Panc1 (cell line): ENCODE data around the gene CNOT1. TPM values are rescaled to one million over a fixed set of nuclear protein-coding genes. Genes with fewer than 3 reads are reported as not detected.

Source experiments
- ATAC-seq: fragments of 200-7000 bp; cut with Tn5 transposase; 2 replicates; pipeline ENCODE4 v1.9.1; 2020; ENCODE audit warnings: mild to moderate bottlenecking, moderate library complexity
- BruUV-seq: library from RNA; stranded (reverse); fragments of 400-500 nt; replicated peaks from 2 replicates; lab custom pipeline; 2021; lab: Mats Ljungman, UMichigan
- CTCF ChIA-PET: fragments of 300-600 bp; sonication (Branson Sonifier 250); formaldehyde crosslinking; loops from one replicate; lab custom pipeline; 2022; ENCODE audit warnings: antibody characterized with exemption; lab: Charles Lee
- POLR2A ChIA-PET: fragments of 300-600 bp; sonication (Branson Sonifier 250); formaldehyde crosslinking; loops from one replicate; lab custom pipeline; 2022; ENCODE audit warnings: antibody characterized with exemption; lab: Charles Lee
- DNase-seq: peaks from one replicate; pipeline ENCODE4 v3.0.0-alpha.2; 2010; ENCODE audit warnings: low read depth, low spot score
- H3K27ac ChIP-seq: 2 replicates; pipeline ENCODE4 v1.5.1; 2011; ENCODE audit warnings: mild to moderate bottlenecking, low read length, inconsistent platforms
- H3K27me3 ChIP-seq: fragments of 200-500 bp; sonication (Bioruptor generic); 2 replicates; pipeline ENCODE4 v1.6.0; 2014; ENCODE audit warnings: low read length, inconsistent platforms; ENCODE audit not compliant: control insufficient read depth, insufficient read depth
- H3K36me3 ChIP-seq: fragments of 200-500 bp; sonication (Bioruptor generic); 2 replicates; pipeline ENCODE4 v1.5.1; 2014; ENCODE audit warnings: inconsistent platforms, mild to moderate bottlenecking, low read length, moderate library complexity; ENCODE audit not compliant: control insufficient read depth, insufficient read depth
- H3K4me1 ChIP-seq: 2 replicates; pipeline ENCODE4 v1.5.1; 2011; ENCODE audit warnings: inconsistent platforms, mild to moderate bottlenecking, low read length, moderate library complexity; ENCODE audit not compliant: control insufficient read depth, insufficient read depth
- H3K4me3 ChIP-seq, 2 experiments: 2 replicates each; pipeline ENCODE4 v1.5.1; 2011 to 2012; ENCODE audit warnings: low read depth in 2 of 2, low read length in 2 of 2, mild to moderate bottlenecking in 2 of 2, inconsistent platforms in 1 of 2, moderate library complexity in 1 of 2
- H3K9me3 ChIP-seq: fragments of 200-500 bp; sonication (Bioruptor generic); 2 replicates; pipeline ENCODE4 v1.5.1; 2014; ENCODE audit warnings: low read depth, mild to moderate bottlenecking, inconsistent platforms, low read length, moderate library complexity; ENCODE audit not compliant: control insufficient read depth, insufficient read depth
- CTCF ChIP-seq: fragments of 450-650 bp; IDR thresholded peaks from 2 replicates; pipeline ENCODE4 v1.5.1; 2017; ENCODE audit warnings: mild to moderate bottlenecking
- POLR2AphosphoS5 ChIP-seq: IDR thresholded peaks from 2 replicates; pipeline ENCODE4 v1.6.1; 2012; ENCODE audit warnings: mild to moderate bottlenecking, low read depth, low read length, moderate library complexity
- SIN3A ChIP-seq: IDR thresholded peaks from 2 replicates; pipeline ENCODE4 v1.6.1; 2012; ENCODE audit warnings: low read depth, mild to moderate bottlenecking, low read length, moderate library complexity, borderline replicate concordance; ENCODE audit not compliant: insufficient read depth
- TCF7L2 ChIP-seq: IDR thresholded peaks from 2 replicates; pipeline ENCODE4 v1.6.1; 2011; ENCODE audit warnings: mild to moderate bottlenecking, low read depth, low read length, inconsistent platforms
- in situ Hi-C: cut with HindIII; loops from 2 replicates; pipeline ENCODE4 v1.10.0; 2016; ENCODE audit warnings: low sequenced_read_pairs, low pct_unique_long_range_greater_than_20kb
- intact Hi-C: fragments of 100-400 bp; cut with micrococcal nuclease; formaldehyde crosslinking; loops from one replicate; pipeline ENCODE4 v1.10.0; 2022; ENCODE audit not compliant: unreplicated experiment
- total RNA-seq: library from RNA; stranded (reverse); gene quantifications from one replicate; pipeline ENCODE4 v1.2.1, GENCODE V29; 2021; ENCODE audit not compliant: unreplicated experiment
- TF ChIP-seq, protein P1 (sequence below), 2 experiments: IDR thresholded peaks; 2 replicates each; pipeline ENCODE4 v1.6.1; 2011 to 2012; ENCODE audit warnings: low read depth in 2 of 2, control low read depth in 1 of 2, low read length in 1 of 2, mild to moderate bottlenecking in 1 of 2, moderate library complexity in 1 of 2; ENCODE audit not compliant: insufficient read depth in 1 of 2

Gene CNOT1
- total RNA-seq, 1 experiment from 2014 or later, result 170 TPM

DNA sequence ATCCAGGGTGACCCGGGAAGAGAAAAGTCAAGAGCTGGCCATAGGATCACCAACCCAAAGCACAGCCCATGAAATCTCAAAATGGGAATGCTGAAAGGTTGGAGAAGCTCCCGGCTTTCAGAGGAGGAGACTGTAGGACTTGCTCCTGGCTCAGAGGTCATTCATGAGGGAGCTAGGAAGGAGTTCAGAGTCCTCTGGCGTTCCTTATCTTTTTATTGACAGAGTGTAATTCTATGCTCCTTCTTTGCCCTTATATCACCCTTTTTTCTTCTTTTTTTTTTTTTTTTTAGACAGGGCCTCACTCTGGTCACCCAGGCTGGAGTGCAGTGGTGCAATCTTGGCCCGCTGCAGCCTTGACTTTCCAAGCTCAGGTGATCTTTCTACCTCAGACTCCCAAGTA is 27.3 kb upstream of the CNOT1 start:
- CTCF ChIA-PET, result no interaction called here
- H3K27ac ChIP-seq, result no peak overlapping the region

DNA sequence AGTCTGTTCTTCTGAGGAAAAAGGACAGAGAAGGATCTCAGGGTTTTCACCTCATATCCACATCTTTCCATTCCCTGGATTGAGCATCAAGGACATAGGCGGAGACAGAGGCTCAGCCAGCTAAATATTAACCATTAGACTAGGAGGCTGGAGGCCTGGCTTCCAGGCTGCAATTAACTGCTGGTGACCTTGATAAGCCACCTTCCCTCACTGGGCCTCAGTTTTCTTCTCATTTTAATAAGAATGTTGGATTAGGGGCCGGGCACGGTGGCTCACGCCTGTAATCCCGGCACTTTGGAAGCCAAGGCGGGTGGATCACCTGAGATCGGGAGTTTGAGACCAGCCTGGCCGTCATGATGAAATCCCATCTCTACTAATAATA is 25.6 kb upstream of the CNOT1 start:
- BruUV-seq, result no TSS peak
- CTCF ChIA-PET, result no interaction called here
- DNase-seq (no peak), ATAC-seq (no peak)
- Histone ChIP-seq H3K4me3 (no peak overlapping the region), H3K36me3 (no peaks in the 10 kb centered on the region), H3K9me3 (no peaks in the 10 kb centered on the region), H3K27me3 (no peaks in the 10 kb centered on the region), H3K4me1 (no peaks in the 10 kb centered on the region), H3K27ac (no peak overlapping the region)
- intact Hi-C loops, result no loop called here
- in situ Hi-C loops, result no loop called here
- TF ChIP-seq TCF7L2 (no peak), POLR2AphosphoS5 (no peak), CTCF (no peak), SIN3A (no peak)
- TF ChIP-seq, protein P1, sequence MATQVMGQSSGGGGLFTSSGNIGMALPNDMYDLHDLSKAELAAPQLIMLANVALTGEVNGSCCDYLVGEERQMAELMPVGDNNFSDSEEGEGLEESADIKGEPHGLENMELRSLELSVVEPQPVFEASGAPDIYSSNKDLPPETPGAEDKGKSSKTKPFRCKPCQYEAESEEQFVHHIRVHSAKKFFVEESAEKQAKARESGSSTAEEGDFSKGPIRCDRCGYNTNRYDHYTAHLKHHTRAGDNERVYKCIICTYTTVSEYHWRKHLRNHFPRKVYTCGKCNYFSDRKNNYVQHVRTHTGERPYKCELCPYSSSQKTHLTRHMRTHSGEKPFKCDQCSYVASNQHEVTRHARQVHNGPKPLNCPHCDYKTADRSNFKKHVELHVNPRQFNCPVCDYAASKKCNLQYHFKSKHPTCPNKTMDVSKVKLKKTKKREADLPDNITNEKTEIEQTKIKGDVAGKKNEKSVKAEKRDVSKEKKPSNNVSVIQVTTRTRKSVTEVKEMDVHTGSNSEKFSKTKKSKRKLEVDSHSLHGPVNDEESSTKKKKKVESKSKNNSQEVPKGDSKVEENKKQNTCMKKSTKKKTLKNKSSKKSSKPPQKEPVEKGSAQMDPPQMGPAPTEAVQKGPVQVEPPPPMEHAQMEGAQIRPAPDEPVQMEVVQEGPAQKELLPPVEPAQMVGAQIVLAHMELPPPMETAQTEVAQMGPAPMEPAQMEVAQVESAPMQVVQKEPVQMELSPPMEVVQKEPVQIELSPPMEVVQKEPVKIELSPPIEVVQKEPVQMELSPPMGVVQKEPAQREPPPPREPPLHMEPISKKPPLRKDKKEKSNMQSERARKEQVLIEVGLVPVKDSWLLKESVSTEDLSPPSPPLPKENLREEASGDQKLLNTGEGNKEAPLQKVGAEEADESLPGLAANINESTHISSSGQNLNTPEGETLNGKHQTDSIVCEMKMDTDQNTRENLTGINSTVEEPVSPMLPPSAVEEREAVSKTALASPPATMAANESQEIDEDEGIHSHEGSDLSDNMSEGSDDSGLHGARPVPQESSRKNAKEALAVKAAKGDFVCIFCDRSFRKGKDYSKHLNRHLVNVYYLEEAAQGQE (IDR thresholded peaks at IDR 0.05; ENCODE audit: insufficient read depth in 1 of 2, low read depth in 2 of 2, low read length in 1 of 2), result no peak
- POLR2A ChIA-PET, result no interaction called here

More for the DNA sequence above, 27.3 kb upstream of the CNOT1 start:
- Histone ChIP-seq H3K4me1 (no peaks in the 10 kb centered on the region), H3K36me3 (no peaks in the 10 kb centered on the region), H3K9me3 (no peaks in the 10 kb centered on the region), H3K27me3 (no peaks in the 10 kb centered on the region), H3K4me3 (no peak overlapping the region)
- ATAC-seq (no peak), DNase-seq (no peak)
- BruUV-seq, result no TSS peak
- in situ Hi-C loops, result no loop called here
- TF ChIP-seq, protein P1 (IDR thresholded peaks at IDR 0.05; ENCODE audit: insufficient read depth in 1 of 2, low read depth in 2 of 2, low read length in 1 of 2), result no peak
- TF ChIP-seq POLR2AphosphoS5, result no peak
- no peak for TF ChIP-seq TCF7L2
- TF ChIP-seq SIN3A, result no peak
- no peak for TF ChIP-seq CTCF
- intact Hi-C loops, result no loop called here
- POLR2A ChIA-PET, result no interaction called here
